Placental epithelial cell (primary cell): ENCODE measurements around the gene CDH1. TPM values are rescaled to one million over a fixed set of nuclear protein-coding genes. Genes with fewer than 3 reads are reported as not detected.

Experiments
- small RNA-seq: library from RNA; depleted of rRNA; stranded (forward); fragments of <200 nt; gene quantifications from one replicate; pipeline ENCODE3, GENCODE V24; 2012
- total RNA-seq: library from RNA; depleted of rRNA; stranded (reverse); fragments of >200 nt; gene quantifications from 2 replicates; pipeline ENCODE4 v1.2.3, GENCODE V29; 2012

Gene CDH1
- 4.3 and 64.7 TPM in 2 replicates for total RNA-seq

GRCh38 chr16:68737046-68737729 lies at the start of gene CDH1:
Gene CDH1 (plus strand): TSS chr16:68737292. CDS start chr16:68737416, 124 bp downstream.

GRCh38 chr16:68843482-68844210 lies 106.6 kb downstream of the CDH1 start, which contains the start of gene TANGO6:
Gene TANGO6 (plus strand): TSS chr16:68843531. CDS start chr16:68843618, 87 bp downstream.

Small RNAs within 50 kb of the gene (small RNA-seq; reads per million reads assigned to genes)
- gene RNA5SP429: not detected

Other genes starting within 250 kb of the CDH1 start
- 20.0 and 29.0 TPM in 2 replicates for gene ZFP90, start 198.0 kb upstream of the CDH1 start, total RNA-seq
- 48.5 and 61.6 TPM in 2 replicates for gene CDH3, start 92.0 kb upstream of the CDH1 start, total RNA-seq
- 7.1 and 17.2 TPM in 2 replicates for gene TANGO6, start 106.2 kb downstream of the CDH1 start, total RNA-seq